ENCODE data around the gene IRS1. TPM values are rescaled to one million over a fixed set of nuclear protein-coding genes. Genes with fewer than 3 reads are reported as not detected.

The IRS1 gene
- total RNA-seq, 1 experiment from 2014 or later = 15.0 TPM

DNA sequence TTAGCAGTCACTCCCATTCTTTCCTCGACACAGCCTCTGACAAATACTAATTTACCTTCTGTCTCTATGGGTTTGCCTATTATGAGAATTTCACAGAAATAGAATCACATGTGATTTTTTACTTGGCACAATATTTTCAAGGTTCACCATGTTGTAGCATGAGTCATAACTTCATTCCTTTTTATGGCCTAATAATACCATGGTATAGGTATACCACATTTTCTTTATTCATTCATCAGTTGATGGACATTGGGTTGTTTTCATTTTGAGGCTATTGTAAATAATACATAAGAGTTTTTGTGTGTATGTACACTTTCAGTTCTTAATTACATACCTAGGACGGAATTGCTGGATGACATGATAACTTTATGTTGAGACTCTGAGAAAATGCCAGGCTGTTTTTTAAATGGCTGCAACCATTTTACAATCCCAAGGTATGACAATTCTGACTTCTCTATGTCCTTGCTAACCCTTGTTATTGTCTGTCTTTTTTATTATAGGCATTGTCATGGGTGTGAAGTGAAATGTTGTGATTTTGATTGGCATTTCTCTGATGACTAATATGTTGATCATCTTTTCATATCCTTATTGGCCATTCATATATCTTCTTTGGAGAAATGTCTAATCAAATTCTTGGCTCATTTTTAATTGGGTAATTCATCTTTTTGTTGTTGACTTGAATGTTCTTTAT is 87.9 kb downstream of the IRS1 start:
- no peak for DNase-seq
- H2BK15ac ChIP-seq (ENCODE audit: low read depth, low read length) = no peak overlapping the region
- no peak overlapping the region for H4K8ac ChIP-seq (replicated peaks; ENCODE audit: insufficient read length, low read depth, low read length)
- no peaks in the 10 kb centered on the region for H3K36me3 Mint-ChIP-seq (ENCODE audit: insufficient read depth in 1 of 3, low read depth in 3 of 3)
- H3T11ph ChIP-seq (ENCODE audit: low read length) = no peak overlapping the region
- no peak overlapping the region for H3K14ac ChIP-seq (ENCODE audit: insufficient read depth, low read length)
- H3K56ac ChIP-seq (ENCODE audit: insufficient read length, low read depth, low read length) = no peak overlapping the region
- no peak overlapping the region for H2BK120ac ChIP-seq (ENCODE audit: low read depth, low read length, poor library complexity, severe bottlenecking)
- no peaks in the 10 kb centered on the region for H3K9me3 ChIP-seq (ENCODE audit: control insufficient read depth, low read depth, low read length)
- no peaks in the 10 kb centered on the region for H3K4me1 ChIP-seq (ENCODE audit: insufficient read depth, low read length)
- H2AFZ ChIP-seq (ENCODE audit: low read length) = no peak overlapping the region
- whole genome bisulfite sequencing (ENCODE audit: extremely low coverage, insufficient read length, low lambda C conversion rate) = no CpG with 5 or more reads among the region's 2 CpGs
- H3K4me2 ChIP-seq (ENCODE audit: insufficient read depth, insufficient read length, low read length) = no peak overlapping the region
- H2BK12ac ChIP-seq (ENCODE audit: insufficient read length, low read depth, low read length) = no peak overlapping the region
- H3K79me1 ChIP-seq (ENCODE audit: insufficient read depth, low read depth, low read length, poor library complexity, severe bottlenecking) = no peaks in the 10 kb centered on the region
- no peak overlapping the region for H3K4ac ChIP-seq (ENCODE audit: low read depth, low read length)
- no peak for TF ChIP-seq CTCF (conservative IDR thresholded peaks at IDR 0.05)
- no peak overlapping the region for H4K91ac ChIP-seq (ENCODE audit: insufficient read length, low read depth, low read length)
- no peak overlapping the region for H2AK5ac ChIP-seq (ENCODE audit: insufficient read length, low read length)
- H3K4me3 Mint-ChIP-seq = no peak overlapping the region
- H3K23ac ChIP-seq (ENCODE audit: insufficient read length, low read depth, low read length) = no peak overlapping the region
- no peak overlapping the region for H3K27ac Mint-ChIP-seq
- H3K23me2 ChIP-seq (ENCODE audit: insufficient read length, low read depth, low read length, poor library complexity, severe bottlenecking) = no peaks in the 10 kb centered on the region
- no peak overlapping the region for H3K27ac ChIP-seq (ENCODE audit: insufficient read length, low read depth, low read length)
- H4K20me1 ChIP-seq (ENCODE audit: control insufficient read depth, insufficient read depth, insufficient read length) = no peaks in the 10 kb centered on the region
- H3K18ac ChIP-seq (ENCODE audit: insufficient read length, low read depth, low read length) = no peak overlapping the region
- no peaks in the 10 kb centered on the region for H3K79me2 ChIP-seq (ENCODE audit: insufficient read depth, low read length)
- H3K27me3 Mint-ChIP-seq (ENCODE audit: low read depth) = no peaks in the 10 kb centered on the region
- H2BK5ac ChIP-seq (ENCODE audit: insufficient read length, low read length) = no peak overlapping the region
- no peak overlapping the region for H2BK20ac ChIP-seq (ENCODE audit: low read depth, low read length, poor library complexity, severe bottlenecking)
- H3K9me3 Mint-ChIP-seq = peaks cover 0 to 3% of the 10 kb centered on the region in 2 experiments; a peak in 1 of 5 replicates
- no peaks in the 10 kb centered on the region for H3K4me1 Mint-ChIP-seq
- no peak overlapping the region for H3K9ac ChIP-seq (ENCODE audit: extremely low read depth, insufficient read length, low read length)
- no peak overlapping the region for H4K5ac ChIP-seq (ENCODE audit: insufficient read length, low read depth, low read length)
- H3K27me3 ChIP-seq (ENCODE audit: insufficient read depth, low read length) = no peaks in the 10 kb centered on the region

All from H9 (cell line).